HG03066 (cell line): ENCODE data around the gene GPRC5B.

Experiments used
- ATAC-seq: cut with Tn5 transposase; IDR thresholded peaks from one replicate; pipeline ENCODE4 v1.9.1; 2021; ENCODE audit warnings: low read depth; ENCODE audit not compliant: unreplicated experiment

Gene GPRC5B, protein sequence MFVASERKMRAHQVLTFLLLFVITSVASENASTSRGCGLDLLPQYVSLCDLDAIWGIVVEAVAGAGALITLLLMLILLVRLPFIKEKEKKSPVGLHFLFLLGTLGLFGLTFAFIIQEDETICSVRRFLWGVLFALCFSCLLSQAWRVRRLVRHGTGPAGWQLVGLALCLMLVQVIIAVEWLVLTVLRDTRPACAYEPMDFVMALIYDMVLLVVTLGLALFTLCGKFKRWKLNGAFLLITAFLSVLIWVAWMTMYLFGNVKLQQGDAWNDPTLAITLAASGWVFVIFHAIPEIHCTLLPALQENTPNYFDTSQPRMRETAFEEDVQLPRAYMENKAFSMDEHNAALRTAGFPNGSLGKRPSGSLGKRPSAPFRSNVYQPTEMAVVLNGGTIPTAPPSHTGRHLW

DNA sequence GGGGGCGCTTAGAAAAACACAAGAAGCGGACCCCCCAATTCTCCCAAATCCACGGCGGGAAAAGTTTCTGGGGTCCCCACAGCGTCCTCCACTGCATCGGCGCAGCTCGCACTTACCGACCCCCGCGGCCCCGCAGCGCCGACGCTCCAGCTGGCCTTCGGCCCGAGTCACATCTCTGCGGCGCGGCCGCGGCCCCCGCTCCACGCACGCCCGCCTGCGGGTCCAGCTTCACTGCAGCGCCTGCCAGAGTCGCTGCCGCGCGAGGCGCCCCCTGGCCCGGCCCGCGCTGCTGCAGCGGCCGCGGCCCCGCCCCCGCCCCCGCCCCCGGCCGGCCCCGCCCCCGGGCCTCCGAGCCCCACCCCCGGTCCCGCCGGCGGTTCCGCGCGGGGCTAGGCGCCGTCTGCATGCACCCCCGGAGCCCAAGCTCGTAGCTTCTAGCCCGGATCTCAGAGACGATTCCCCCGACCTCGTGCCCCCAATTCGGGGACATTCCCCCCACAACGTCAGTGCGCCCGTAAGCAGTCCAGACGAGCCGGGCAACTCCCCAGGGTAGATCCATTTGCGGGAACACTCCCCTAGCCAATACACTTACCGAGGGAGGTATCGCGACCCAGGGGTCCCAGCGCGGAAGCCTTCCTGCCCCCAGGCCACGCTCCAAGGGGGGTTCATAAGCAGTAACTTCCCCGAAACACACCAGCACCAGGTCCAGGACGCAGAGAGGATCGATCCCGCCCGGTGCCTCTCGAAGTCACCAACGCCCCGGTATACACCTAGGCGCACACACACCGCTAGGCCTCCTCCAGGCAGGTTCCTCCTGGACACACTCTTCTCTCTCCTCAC lies at the start of gene GPRC5B:
Gene GPRC5B, minus strand, starts transcription at position 238 of the 840 bp plus-strand sequence. CDS start 12,003 bp downstream, outside the sequence.
- no peak for ATAC-seq

DNA sequence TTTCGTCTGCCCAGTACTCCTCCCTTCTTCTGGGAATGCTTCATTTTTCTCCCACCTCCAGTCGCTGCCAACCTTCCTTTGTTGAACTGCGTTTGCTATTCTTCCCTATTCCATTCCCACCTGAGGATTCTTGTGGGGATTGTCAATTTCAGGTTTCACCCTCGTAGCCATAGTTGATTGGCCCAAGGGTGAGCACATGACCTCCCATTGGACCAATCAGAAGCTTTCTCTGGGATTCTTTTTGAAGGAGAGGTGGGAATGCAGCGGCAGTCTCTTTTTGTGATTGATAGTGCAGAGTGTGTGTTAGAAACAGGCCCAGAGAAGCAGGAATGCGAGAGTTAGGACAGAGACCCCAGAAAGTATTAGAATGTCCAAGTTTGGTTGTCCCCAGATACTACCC lies 49.1 kb upstream of the GPRC5B start:
- ATAC-seq, result no peak

DNA sequence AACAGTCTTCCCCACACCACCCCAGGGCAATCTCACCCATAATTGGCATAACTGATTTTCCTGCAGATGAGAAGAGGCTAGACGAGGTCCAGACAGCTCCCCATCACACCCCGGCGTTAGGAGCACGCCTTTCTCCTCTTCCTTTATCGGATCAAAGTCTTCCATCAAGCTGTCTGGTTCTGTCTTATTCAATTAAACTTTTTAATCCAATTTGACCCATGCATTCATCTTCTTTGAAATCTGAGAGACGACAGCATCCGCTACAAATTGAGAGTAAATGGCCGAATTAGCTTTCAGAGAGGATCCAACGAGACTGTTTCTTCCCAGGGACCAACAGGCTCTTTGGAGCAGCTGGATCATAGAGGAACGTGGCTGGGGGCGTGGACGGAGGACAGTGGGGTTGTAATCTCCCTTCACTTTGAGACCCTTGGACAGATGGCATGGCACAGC lies 44.4 kb upstream of the GPRC5B start:
- ATAC-seq, result no peak

DNA sequence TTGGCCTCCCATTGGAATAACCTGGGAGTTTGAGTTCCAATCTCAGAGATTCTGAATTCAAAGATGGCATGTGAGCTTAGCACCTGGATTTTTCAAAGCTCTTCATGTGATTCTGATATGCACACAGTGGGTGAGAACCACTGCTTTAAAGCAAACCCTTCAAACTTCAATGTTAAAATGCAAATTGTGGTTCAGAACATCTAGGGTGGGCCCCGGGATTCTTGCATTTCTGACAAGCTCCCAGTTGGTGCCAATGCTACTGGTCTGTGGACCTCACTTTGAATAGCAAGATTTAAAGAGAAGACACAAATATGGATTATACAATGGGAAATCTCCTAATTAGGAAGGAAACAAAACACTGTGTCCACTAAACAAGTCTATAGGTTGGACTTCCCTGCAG lies 43.8 kb upstream of the GPRC5B start:
- no peak for ATAC-seq

DNA sequence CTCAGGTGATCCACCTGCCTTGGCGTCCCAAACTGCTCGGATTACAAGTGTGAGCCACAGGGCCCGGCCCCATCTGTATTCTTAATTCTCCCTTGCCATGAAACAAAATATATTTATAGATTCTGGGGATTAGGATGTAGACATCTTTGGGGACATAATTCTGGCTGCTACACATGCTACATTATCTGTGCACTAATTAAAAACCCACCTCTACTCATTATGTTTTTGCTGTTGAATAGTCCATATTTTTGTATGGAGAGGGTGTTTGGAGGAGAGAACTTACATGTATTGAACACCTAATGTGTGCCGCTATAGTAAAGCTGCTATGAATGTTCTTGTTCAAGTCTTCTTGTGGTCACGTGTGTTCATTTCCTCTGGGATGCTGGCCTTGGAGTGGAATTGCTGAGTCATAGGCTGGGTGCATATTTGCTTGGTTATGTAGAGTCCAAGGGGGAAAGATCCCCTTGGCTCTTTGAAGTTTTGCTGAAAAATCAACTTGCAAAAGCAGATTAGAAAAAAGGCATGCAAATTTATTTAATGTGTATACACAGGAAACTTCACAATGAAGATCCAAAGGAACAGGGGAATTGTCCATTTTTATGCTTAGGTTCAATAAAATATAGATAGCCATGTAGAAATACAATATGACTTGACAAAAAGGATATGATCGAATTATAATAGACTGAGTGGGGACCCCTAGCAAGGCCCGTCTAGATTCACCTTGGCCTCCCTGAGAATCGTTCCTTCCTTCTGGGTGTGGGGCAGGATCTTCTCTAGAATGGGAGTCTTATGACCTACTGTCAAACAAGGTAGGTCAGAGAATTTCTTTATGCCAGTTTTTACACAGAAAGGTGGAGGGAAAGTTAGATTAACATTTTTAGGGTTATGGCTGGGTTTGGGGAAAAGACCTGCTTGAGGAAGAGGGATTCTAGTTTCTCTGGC lies 42.1 kb upstream of the GPRC5B start:
- ATAC-seq, result no peak

DNA sequence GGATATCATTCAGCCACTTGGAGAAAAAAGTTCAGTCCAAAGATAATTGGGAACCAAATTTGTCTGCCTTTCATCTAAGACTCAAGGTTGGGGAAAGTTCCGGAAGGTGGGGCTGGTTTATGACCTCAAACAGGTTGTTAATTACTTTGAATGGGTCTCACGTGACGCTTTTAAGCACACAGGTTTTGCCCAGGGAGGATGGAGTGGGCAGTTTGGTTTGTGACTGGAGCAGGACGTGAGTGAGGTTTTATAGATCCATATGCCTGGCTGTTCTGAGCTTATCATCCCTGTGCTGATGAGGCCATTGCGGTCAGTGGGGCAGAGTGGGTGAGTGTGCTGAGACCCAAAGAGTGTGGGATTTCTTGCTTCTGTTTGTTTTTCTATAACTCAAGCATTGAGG lies 38.7 kb upstream of the GPRC5B start:
- no peak for ATAC-seq

DNA sequence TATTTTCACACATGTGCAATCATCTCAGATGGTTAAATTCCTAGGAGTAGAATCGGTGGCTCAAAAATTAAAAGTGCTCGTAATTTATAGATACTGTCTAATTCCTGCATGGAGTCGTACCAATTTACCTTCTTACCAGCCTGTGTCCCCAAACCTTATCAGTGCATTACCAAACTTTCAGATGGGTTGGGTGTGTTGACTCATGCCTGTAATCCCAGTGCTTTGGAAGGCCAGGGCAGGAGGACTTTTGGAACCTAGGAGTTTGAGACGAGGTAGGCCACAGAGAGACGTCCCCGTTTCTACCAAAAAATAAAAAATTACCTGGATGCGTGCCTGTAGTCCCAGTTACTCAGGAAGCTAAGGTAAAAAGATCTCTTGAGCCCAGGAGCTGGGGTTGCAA lies 34.5 kb upstream of the GPRC5B start:
- no peak for ATAC-seq

DNA sequence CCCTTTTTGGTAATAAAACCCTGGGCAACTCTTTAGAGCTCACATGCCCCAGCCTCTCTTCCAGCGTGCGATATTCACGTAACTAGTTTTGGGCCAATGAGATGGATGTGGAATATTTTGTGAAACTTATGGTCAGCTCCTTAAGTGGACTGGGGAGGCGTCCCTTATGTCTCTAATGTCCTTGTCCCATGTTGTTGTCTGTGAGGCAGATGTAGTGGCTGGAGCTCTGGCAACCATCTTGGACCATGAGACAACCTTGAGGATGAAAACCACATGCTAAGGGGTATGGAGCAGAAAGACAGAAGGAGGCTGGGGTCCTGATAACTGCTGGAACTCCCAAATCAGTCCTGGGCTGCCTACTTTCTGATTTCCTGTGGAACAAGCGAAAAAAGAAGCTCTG lies 31.4 kb upstream of the GPRC5B start:
- no peak for ATAC-seq

DNA sequence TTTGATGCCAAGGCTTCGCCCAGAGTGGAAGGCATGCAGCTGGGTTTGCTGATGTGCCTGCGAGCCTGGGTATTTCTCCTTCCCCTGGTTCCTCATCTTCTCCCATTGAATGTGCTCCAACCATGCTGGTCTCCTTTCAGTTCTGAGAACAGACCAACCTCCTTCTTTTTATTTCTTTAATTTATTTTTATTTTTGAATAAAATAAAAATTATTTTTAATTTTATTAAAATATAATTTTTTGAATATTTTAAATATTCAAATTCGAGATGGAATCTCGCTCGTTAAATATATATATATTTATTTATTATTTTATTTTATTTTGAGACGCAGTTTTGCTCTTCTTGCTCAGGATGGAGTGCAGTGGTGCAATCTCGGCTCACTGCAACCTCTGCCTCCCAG lies 30.2 kb upstream of the GPRC5B start:
- no peak for ATAC-seq

DNA sequence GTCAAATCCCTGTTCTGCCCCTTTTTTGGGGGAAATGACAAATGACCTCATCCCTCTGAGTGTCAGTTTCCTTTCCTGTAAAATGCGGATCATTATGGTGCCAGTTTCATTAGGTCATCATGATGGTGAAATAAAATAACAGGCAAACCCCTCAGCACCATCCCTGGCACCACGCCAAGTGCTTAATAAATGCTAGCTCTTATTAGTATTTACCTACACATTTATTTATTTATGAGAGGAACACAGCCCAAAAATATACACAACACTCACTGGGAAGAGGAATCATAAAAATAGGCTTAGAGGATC lies 28.6 kb upstream of the GPRC5B start:
- no peak for ATAC-seq

DNA sequence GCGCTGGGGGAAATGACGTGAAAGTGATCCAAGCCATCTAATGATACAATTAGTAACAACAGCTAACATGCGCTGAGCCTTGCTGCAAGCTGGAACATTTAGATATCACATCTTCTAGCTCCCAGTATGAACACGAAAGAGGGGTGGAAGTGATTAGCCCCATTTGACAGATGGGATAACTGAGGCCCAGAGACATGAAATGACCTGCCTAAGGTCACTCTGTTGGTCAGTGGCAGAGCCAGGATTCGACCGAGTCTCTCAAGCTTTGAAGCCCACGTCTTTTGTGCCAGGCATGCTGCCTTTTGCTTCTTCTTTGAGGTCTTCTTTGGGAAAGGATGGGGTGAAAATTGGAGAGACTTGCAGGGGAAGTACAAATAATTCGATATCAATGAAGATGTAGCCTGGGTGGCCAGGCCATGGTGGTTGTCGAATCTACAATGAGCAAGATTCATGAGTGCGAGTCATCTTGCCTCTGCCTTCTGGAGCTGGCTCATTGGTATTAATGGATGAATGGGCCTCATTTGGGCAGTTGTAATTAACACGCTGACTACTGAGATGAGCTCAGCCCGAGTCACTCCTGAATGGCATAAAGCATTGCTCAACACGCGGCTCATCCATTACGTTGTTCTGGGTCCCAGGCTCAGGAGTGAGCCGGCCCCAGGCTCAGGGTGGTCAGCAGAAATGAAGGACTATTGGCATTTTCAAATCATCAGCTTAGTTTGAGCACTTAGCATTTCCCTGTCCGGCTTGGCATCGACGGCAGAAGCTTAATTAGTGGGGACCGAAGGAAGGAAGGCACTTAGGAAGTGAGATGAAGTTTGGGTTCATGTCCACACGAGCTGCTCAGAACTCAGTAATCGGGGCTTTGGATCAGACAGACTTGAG lies 28.0 kb upstream of the GPRC5B start:
- ATAC-seq, result no peak

DNA sequence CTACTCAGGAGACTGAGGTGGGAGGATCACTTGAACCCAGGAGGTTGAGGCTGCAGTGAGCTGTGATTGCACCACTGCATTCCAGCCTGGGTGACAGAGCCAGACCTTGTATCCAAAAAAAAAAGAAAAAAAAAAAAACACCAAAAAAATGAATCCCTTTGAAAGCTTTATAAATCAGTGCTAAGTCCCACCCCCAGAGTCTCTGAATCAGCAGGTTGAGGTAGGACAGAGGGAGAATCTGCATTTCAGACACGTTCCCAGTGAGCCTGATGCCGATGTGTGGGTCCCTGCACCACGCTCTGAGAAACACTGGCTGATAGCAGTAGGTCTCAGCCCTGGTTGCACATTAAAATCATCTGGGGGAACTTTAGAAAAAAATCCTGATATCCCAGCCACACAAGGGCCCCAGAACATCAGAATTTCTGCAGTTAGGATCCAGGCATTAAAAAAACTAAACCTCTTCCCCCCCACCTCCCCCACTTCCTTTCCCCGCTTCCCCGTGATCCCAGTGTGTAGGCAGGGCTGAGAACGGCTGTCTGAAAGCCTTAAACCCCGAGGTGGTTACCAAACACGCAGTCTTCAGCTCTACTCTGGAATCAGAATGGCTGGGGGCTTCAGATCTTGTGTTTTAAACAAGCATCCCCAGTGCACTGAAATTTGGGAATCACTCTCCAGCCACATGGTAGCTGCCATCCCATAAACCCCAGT lies 27.3 kb upstream of the GPRC5B start:
- no peak for ATAC-seq

DNA sequence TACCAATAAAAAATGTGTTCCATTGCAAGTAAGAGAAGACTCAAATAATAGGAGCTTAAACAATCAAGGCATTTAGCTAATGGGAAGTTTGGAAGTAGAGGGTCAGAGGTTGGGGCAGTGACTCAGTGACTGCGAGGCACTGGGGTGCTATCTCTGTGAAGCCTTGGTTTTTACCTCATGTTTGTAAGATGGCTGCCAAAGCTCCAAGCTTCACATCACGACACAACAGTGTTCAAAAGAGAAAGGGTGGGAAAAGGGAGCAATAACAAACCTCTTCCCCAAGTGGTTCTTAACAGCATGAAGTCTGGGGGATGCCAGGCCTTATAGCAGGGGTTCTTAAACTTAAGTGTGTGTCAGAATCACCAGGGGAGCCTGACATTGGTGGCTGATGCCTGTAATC lies 26.6 kb upstream of the GPRC5B start:
- ATAC-seq, result no peak

DNA sequence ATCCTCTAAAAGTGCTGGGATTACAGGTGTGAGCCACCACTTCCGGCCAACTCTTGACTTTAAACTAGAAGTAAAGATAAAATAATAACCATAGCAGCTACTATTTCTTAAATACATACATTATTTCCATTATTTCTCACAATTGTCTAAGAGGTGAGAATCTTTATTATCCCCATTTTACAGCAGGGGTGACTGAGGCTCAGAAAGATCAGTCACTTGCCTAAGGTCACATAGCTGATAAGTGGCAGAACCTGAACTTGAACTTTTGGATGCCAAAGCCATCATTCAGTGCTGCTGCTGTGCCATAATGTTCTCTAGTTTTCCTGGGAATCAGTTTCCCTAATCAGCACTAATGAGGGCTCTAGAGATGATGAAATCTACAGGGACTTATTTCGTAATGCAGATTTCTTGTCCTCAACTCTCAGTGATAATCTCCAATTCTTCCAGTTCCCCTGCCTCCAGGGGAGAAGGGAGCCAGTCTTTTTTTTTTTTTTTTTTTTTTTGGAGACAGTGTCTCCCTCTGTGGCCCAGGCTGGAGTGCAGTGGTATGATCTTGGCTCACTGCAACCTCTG lies 25.2 kb upstream of the GPRC5B start:
- no peak for ATAC-seq

DNA sequence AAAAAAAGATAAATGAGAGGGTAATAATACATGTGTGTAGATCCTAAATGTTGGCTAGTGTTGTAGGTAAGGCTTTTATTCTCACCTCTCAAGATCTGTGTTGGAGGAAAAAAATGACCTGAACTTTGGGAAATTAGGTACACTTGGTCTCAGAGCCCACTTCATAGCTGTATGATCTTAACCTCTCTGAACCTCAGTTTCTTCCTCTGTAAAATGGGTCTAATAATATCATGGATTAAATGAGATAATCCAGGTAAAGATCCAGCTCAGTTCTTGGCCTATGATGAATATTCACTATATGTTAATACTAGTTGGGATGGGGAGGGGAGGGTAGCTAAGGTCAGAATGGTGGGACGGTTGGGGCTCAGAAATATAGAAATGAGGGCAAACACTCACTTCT lies 24.3 kb upstream of the GPRC5B start:
- ATAC-seq, result no peak

DNA sequence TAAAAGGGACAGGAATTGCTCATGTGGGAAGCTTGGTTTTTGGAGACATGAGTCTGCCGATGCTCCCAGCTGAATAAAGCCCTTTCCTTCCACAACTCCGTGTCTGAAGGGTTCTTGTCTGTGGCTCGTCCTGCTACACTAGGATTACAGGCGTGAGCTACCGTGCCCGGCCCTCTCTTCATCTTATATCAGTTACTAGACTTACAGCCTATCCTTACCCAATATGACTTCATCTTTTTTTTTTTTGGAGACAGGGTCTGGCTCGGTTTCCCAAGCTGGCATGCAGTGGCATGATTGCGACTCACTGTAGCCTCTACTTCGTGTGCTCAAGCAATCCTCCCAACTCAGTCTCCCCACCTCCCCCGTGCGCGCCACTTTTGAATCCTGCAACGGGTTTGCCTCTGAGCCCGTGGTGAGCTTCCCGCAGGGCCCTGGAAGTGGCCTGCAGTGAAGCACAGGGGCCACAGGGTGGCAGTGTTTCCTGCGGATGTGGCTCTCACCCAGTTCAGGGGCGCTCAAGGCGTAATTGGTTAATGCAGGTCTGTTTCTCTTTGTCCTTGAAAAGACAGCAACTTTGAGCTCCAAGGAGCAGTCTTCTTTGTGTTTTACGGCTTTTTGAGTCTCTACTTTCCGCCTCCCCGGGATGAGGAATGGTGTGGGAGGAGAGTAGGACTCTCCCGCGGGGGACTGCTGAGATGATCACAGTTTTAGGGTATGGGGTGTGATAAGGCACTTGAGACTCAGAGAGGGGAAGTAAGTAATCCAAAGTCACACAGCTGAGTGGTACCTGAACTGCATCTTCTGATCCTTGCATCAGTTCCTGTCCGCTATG lies 22.7 kb upstream of the GPRC5B start:
- ATAC-seq, result no peak

DNA sequence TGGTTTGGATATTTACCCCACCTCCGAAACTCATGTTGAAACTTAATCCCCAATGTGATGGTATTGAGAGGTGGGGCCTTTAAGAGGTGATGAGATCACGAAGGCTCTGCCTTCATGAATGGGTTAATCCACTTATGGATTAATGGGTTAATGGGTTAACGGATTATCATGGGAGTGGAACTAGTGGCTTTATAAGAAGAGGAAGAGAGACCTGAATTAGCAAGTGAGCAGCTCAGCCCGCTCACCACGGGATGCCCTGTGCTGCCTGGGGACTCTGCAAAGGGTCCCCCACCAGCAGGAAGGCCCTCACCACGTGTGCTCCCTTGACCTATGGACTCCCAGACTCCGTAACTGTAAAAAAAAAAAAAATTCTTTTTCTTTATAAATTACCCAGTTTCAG lies 16.5 kb upstream of the GPRC5B start:
- no peak for ATAC-seq

DNA sequence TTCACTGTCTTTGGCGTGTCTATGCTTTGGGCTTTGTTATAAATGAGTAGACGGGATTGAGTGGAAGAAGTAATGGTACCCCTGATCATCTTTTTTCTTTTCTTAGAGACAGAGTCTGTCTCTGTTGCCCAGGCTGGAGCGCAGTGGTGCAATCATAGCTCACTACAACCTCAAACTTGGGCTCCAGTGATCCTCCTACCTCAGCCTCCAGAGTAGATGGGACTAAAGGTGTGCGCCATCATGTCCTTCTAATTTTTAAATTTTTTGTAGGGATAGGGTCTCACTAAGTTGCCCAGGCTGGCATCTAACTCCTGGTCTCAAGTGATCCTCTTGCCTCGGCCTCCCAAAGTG lies 14.9 kb upstream of the GPRC5B start:
- ATAC-seq, result no peak
